Astrocyte (in vitro differentiated cells and primary cell): ENCODE results near the gene IER3.

ENCODE experiments used
- EZH2 ChIP-seq: IDR thresholded peaks from 2 replicates; pipeline ENCODE4 v1.6.1; 2012; ENCODE audit warnings: mild to moderate bottlenecking, low read length, inconsistent platforms; ENCODE audit not compliant: insufficient read depth
- TF ChIP-seq, protein P1 (sequence below): IDR thresholded peaks from 2 replicates; pipeline ENCODE4 v1.5.1; 2011; ENCODE audit warnings: low read depth, mild to moderate bottlenecking, inconsistent platforms, low read length, moderate library complexity; ENCODE audit not compliant: insufficient read depth

GRCh38 chr6:30787954-30788353, 43.6 kb upstream of the IER3 start:
- TF ChIP-seq, protein P1, sequence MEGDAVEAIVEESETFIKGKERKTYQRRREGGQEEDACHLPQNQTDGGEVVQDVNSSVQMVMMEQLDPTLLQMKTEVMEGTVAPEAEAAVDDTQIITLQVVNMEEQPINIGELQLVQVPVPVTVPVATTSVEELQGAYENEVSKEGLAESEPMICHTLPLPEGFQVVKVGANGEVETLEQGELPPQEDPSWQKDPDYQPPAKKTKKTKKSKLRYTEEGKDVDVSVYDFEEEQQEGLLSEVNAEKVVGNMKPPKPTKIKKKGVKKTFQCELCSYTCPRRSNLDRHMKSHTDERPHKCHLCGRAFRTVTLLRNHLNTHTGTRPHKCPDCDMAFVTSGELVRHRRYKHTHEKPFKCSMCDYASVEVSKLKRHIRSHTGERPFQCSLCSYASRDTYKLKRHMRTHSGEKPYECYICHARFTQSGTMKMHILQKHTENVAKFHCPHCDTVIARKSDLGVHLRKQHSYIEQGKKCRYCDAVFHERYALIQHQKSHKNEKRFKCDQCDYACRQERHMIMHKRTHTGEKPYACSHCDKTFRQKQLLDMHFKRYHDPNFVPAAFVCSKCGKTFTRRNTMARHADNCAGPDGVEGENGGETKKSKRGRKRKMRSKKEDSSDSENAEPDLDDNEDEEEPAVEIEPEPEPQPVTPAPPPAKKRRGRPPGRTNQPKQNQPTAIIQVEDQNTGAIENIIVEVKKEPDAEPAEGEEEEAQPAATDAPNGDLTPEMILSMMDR: no peak
- TF ChIP-seq EZH2: no peak
